GM23338 (cell line): ENCODE results near the gene NCKAP5.

ENCODE experiments used
- EZH2 ChIP-seq: fragments of 200-600 bp; sonication (generic); IDR thresholded peaks from one replicate; pipeline ENCODE4 v1.8.0; 2017; ENCODE audit warnings: antibody characterized with exemption, mild to moderate bottlenecking, low read depth; ENCODE audit not compliant: unreplicated experiment
- EZH2phosphoT487 ChIP-seq: fragments of 200-600 bp; sonication (generic); IDR thresholded peaks from one replicate; pipeline ENCODE4 v1.8.1; 2018; ENCODE audit warnings: antibody characterized with exemption; ENCODE audit not compliant: unreplicated experiment
- JUNB ChIP-seq: IDR thresholded peaks from one replicate; pipeline ENCODE4 v1.6.1; 2016; ENCODE audit warnings: antibody characterized with exemption; ENCODE audit not compliant: unreplicated experiment
- NANOG ChIP-seq: IDR thresholded peaks from 2 replicates; pipeline ENCODE4 v1.6.1; 2016; ENCODE audit warnings: antibody characterized with exemption, borderline replicate concordance
- POLR2AphosphoS5 ChIP-seq: IDR thresholded peaks from 2 replicates; pipeline ENCODE4 v1.6.1; 2016; ENCODE audit warnings: antibody characterized with exemption, low read depth
- ZNF114 ChIP-seq: fragments of 250-450 bp; sonication (Bioruptor Pico); IDR thresholded peaks from 2 replicates; pipeline ENCODE4 v1.5.0; 2020; ENCODE audit warnings: mild to moderate bottlenecking, moderate library complexity
- TF ChIP-seq, protein P1 (sequence below), 2 experiments: fragments of 200-600 bp in 1 of 2; sonication (generic) in 1 of 2; conservative IDR thresholded peaks; 2 replicates each; pipeline versions ENCODE4 v1.5.1 to v1.6.1; 2016 to 2017; ENCODE audit warnings: antibody characterized with exemption in 2 of 2, low read depth in 2 of 2, mild to moderate bottlenecking in 2 of 2, moderate library complexity in 1 of 2
- TF ChIP-seq, protein P2 (sequence below): IDR thresholded peaks from 2 replicates; pipeline ENCODE4 v1.6.1; 2016; ENCODE audit warnings: antibody characterized with exemption
- TF ChIP-seq, protein P3 (sequence below): IDR thresholded peaks from one replicate; pipeline ENCODE4 v1.6.1; 2018; ENCODE audit warnings: antibody characterized with exemption; ENCODE audit not compliant: unreplicated experiment

DNA sequence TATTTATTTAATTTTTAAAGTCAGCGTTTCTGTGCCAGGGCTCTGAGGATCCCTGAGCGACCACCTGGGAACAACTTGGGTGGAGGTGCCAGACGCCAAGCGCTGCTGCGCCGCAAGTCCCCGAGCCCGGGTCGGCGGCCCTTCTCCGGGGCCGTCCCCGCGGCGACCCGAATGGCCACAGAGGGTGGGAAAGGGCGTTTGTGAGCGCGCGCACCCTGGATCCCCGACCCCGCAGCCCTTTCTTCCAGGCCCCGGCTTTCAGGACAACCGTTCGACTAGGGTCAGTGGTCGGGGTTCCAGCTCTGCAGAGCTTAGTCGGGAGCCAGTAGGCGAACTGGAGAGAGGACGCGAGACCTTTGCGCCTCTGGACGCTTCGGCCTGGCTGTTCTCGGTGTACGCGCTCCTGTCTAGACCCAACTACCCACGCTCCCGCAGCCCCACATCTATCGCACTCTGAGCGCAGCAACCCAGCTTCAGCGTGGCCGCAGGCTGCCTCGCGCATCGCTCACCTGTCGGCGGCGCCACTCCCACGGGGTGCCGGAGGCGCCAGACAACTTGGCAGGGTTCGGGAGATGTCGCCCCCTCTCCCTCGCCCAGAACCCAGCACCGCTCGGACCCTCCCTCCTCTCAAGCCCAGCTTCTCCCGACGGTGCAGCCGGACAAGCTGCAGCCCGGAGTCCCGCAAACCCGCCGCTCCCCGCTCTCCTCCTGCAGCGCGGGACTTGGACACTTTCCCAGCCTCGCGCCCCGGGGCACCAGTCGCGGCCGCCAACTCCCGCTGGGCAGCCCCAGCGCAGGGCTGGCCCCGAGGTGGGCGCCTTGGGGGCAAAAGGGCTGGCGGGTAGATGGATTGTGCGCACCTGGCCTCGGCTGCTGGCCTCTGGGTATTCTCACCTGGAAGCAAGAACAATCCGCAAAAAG is 899.0 kb downstream of the NCKAP5 start:
- TF ChIP-seq, protein P1, sequence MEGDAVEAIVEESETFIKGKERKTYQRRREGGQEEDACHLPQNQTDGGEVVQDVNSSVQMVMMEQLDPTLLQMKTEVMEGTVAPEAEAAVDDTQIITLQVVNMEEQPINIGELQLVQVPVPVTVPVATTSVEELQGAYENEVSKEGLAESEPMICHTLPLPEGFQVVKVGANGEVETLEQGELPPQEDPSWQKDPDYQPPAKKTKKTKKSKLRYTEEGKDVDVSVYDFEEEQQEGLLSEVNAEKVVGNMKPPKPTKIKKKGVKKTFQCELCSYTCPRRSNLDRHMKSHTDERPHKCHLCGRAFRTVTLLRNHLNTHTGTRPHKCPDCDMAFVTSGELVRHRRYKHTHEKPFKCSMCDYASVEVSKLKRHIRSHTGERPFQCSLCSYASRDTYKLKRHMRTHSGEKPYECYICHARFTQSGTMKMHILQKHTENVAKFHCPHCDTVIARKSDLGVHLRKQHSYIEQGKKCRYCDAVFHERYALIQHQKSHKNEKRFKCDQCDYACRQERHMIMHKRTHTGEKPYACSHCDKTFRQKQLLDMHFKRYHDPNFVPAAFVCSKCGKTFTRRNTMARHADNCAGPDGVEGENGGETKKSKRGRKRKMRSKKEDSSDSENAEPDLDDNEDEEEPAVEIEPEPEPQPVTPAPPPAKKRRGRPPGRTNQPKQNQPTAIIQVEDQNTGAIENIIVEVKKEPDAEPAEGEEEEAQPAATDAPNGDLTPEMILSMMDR (conservative IDR thresholded peaks at IDR 0.05; ENCODE audit: low read depth in 2 of 2): peak; percentile 19 to 59; a peak in 3 of 4 replicates
- TF ChIP-seq ZNF114 (CRISPR knock-in tag) (no peak), JUNB (no peak), POLR2AphosphoS5 (no peak), EZH2 (peak; percentile 49), EZH2phosphoT487 (no peak), NANOG (no peak)
- TF ChIP-seq, protein P2, sequence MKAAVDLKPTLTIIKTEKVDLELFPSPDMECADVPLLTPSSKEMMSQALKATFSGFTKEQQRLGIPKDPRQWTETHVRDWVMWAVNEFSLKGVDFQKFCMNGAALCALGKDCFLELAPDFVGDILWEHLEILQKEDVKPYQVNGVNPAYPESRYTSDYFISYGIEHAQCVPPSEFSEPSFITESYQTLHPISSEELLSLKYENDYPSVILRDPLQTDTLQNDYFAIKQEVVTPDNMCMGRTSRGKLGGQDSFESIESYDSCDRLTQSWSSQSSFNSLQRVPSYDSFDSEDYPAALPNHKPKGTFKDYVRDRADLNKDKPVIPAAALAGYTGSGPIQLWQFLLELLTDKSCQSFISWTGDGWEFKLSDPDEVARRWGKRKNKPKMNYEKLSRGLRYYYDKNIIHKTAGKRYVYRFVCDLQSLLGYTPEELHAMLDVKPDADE: no peak
- TF ChIP-seq, protein P3, sequence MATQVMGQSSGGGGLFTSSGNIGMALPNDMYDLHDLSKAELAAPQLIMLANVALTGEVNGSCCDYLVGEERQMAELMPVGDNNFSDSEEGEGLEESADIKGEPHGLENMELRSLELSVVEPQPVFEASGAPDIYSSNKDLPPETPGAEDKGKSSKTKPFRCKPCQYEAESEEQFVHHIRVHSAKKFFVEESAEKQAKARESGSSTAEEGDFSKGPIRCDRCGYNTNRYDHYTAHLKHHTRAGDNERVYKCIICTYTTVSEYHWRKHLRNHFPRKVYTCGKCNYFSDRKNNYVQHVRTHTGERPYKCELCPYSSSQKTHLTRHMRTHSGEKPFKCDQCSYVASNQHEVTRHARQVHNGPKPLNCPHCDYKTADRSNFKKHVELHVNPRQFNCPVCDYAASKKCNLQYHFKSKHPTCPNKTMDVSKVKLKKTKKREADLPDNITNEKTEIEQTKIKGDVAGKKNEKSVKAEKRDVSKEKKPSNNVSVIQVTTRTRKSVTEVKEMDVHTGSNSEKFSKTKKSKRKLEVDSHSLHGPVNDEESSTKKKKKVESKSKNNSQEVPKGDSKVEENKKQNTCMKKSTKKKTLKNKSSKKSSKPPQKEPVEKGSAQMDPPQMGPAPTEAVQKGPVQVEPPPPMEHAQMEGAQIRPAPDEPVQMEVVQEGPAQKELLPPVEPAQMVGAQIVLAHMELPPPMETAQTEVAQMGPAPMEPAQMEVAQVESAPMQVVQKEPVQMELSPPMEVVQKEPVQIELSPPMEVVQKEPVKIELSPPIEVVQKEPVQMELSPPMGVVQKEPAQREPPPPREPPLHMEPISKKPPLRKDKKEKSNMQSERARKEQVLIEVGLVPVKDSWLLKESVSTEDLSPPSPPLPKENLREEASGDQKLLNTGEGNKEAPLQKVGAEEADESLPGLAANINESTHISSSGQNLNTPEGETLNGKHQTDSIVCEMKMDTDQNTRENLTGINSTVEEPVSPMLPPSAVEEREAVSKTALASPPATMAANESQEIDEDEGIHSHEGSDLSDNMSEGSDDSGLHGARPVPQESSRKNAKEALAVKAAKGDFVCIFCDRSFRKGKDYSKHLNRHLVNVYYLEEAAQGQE: no peak
